ENCODE results near the gene NDST1.
A peak's percentile ranks its signal among the peaks of the same experiment; 100 is the strongest.

Gene NDST1

GRCh38 chr5:150508277-150508640 is 328 bp downstream of the NDST1 start:
- TF ChIP-seq, protein P1, sequence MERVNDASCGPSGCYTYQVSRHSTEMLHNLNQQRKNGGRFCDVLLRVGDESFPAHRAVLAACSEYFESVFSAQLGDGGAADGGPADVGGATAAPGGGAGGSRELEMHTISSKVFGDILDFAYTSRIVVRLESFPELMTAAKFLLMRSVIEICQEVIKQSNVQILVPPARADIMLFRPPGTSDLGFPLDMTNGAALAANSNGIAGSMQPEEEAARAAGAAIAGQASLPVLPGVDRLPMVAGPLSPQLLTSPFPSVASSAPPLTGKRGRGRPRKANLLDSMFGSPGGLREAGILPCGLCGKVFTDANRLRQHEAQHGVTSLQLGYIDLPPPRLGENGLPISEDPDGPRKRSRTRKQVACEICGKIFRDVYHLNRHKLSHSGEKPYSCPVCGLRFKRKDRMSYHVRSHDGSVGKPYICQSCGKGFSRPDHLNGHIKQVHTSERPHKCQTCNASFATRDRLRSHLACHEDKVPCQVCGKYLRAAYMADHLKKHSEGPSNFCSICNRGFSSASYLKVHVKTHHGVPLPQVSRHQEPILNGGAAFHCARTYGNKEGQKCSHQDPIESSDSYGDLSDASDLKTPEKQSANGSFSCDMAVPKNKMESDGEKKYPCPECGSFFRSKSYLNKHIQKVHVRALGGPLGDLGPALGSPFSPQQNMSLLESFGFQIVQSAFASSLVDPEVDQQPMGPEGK (CRISPR knock-in tag; IDR thresholded peaks at IDR 0.05; ENCODE audit: borderline replicate concordance): no peak
- TF ChIP-seq RARB (CRISPR knock-in tag; IDR thresholded peaks at IDR 0.05): no peak
- no peak for TF ChIP-seq OSR1 (CRISPR knock-in tag; IDR thresholded peaks at IDR 0.05)
- no peak for TF ChIP-seq SNAI2 (CRISPR knock-in tag; IDR thresholded peaks at IDR 0.05)
- TF ChIP-seq CSRNP3 (CRISPR knock-in tag; IDR thresholded peaks at IDR 0.05): no peak
- TF ChIP-seq ZNF565 (CRISPR knock-in tag; conservative IDR thresholded peaks at IDR 0.05; ENCODE audit: low read depth): no peak
- ATAC-seq: no peak

- TF ChIP-seq ZNF565 (CRISPR knock-in tag; conservative IDR thresholded peaks at IDR 0.05; ENCODE audit: low read depth) (no peak), ZFP3 (CRISPR knock-in tag; IDR thresholded peaks at IDR 0.05) (no peak), ZNF8 (CRISPR knock-in tag; IDR thresholded peaks at IDR 0.05) (no peak)
- TF ChIP-seq, protein P1 (CRISPR knock-in tag; IDR thresholded peaks at IDR 0.05; ENCODE audit: borderline replicate concordance): no peak
- ATAC-seq: no peak
These were observed 897 bp downstream of the NDST1 start for GRCh38 chr5:150508828-150509227.

GRCh38 chr5:150509992-150510391 is 2.1 kb downstream of the NDST1 start:
- TF ChIP-seq ZNF565 (CRISPR knock-in tag; conservative IDR thresholded peaks at IDR 0.05; ENCODE audit: low read depth) (no peak), ARNTL (CRISPR knock-in tag; IDR thresholded peaks at IDR 0.05; ENCODE audit: borderline replicate concordance, low read depth) (no peak)
- ATAC-seq: no peak

DNA sequence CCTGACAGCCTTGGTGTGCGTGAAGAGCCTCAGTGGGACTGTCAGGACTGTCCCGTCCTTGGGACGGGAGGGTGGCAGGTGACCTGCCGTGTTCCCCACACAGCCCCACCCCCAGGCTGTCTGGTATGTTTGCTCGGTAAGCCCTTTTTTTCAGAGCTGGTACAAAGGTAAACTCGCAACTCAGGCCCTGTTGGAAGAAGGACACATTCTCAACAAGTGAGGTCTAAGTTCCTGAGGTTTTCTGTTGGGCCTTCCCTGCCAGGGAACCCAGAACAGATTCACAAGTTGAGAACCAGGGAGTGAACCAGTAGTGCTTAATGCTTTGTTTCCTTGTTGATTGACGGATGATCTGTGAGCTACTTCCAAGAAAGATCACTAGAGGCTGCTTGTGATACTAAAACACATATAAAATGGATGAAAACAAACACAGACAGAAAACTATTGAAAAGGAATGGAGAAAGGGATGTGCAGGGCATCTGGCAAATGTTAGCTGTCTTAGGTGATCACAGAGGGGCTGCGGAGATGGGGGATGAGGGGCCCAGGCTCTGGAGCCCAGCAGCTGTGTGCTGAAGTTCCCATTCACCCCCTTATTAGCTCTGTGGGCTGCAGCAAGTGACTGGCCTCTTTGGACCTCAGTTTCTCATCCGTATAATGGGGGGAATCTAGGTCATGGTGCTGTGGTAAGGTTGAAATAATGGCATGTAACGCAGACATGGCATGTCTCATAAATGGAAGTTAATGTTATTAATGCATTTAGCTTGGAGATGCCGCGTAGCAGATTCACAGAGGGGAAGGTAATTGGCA is 2.7 kb downstream of the NDST1 start:
- ATAC-seq: peak; percentile 9; the same call in 2 of the 3 replicates
- TF ChIP-seq SNAI2 (CRISPR knock-in tag; IDR thresholded peaks at IDR 0.05) (no peak), CSDC2 (CRISPR knock-in tag; IDR thresholded peaks at IDR 0.05) (0 out of 2 replicates have a peak, but pooled peaks have one; percentile 57), ZFP3 (CRISPR knock-in tag; IDR thresholded peaks at IDR 0.05) (peak; percentile 16; the same call in 1 of the 2 replicates), TSHZ2 (CRISPR knock-in tag; IDR thresholded peaks at IDR 0.05) (no peak)

DNA sequence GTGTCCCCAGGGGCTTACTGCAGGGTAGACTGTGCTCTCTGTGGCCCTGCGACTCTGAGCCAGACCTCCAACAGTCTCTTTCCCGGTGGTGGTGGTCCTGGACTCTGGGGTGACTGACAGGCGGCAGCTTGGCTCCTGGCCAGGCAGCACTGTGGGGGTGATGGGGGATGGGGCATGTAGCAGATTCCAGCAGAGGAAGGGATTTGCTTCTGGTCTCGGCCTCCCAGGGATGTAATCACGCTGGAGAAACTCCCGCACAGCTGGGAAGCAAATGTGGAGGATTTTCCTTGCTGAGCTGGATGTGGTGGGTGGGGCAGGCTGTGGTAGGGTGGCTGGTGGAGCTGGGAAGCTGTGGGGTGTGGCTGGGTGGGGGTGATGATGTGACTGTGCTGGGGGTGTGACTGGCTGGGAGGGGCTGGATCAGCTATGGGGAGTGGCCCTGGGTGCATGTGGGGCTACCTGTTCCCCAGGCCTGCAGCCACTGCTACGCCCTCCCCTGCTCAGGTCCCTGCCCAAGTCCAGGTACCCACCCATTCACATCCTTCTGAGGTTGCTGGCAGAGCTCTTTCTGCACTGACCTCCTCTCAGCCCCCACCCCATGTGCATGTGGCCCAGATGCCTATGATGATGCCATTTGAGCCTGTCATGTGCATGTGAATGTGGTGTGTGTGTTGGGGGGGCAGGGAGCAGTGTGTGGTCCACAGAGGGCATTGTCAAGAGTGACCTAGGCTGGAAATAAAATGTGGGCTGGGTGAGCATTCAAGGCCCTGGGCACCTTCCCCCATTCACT is 3.8 kb downstream of the NDST1 start:
- TF ChIP-seq PPARA (CRISPR knock-in tag; IDR thresholded peaks at IDR 0.05; ENCODE audit: borderline replicate concordance) (no peak), OSR1 (CRISPR knock-in tag; IDR thresholded peaks at IDR 0.05) (no peak), TCF4 (CRISPR knock-in tag; IDR thresholded peaks at IDR 0.05; ENCODE audit: borderline replicate concordance) (no peak)
- no peak; the same call in 2 of the 3 replicates for ATAC-seq

DNA sequence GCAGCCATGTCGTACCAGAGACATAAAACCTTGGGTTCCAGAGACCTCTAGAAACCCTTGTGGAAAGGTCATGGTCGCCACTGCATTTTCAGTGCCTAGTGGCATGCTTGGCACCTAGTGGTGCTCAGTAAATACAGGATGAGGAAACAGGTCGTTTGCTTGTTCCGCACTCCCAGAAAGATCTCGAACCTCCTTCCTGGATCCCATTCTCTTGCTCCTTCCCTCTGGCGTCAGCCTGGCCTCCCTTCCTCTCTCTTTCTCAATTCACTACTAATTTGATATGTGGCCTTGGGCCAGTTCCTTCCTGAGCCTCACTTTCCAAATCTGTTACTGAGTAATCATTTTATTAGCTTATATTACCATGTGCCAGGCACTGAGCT is 4.4 kb downstream of the NDST1 start:
- no peak for ATAC-seq
- TF ChIP-seq TSHZ2 (CRISPR knock-in tag; IDR thresholded peaks at IDR 0.05): no peak
- no peak for TF ChIP-seq ISL1 (CRISPR knock-in tag; IDR thresholded peaks at IDR 0.05)
- no peak for TF ChIP-seq ZNF565 (CRISPR knock-in tag; conservative IDR thresholded peaks at IDR 0.05; ENCODE audit: low read depth)
- no peak for TF ChIP-seq CSDC2 (CRISPR knock-in tag; IDR thresholded peaks at IDR 0.05)
- no peak for TF ChIP-seq POU6F1 (CRISPR knock-in tag; IDR thresholded peaks at IDR 0.05; ENCODE audit: borderline replicate concordance, low read depth)
- TF ChIP-seq ESRRG (CRISPR knock-in tag; IDR thresholded peaks at IDR 0.05): no peak
- no peak for TF ChIP-seq ZNF70 (CRISPR knock-in tag; IDR thresholded peaks at IDR 0.05)
- no peak for TF ChIP-seq OSR1 (CRISPR knock-in tag; IDR thresholded peaks at IDR 0.05)

All from SK-N-SH treated with all-trans-retinoic acid at 6 μM for 48 hours (cell line).